Vagina (tissue), 2 donors: ENCODE results near the gene MSH3. TPM values are rescaled to one million over a fixed set of nuclear protein-coding genes. Genes with fewer than 3 reads are reported as not detected.

Experiments used
- DNase-seq, 2 donors: peaks; one replicate each; pipeline ENCODE4 v3.0.0-alpha.2; 2017; ENCODE audit errors: extremely low spot score in 2 of 2
- H3K27ac ChIP-seq: fragments of 200-600 bp; sonication (generic); one replicate; pipeline ENCODE4 v1.5.1; 2019
- H3K27me3 ChIP-seq: fragments of 200-600 bp; sonication (generic); one replicate; pipeline ENCODE4 v1.5.1; 2019
- H3K36me3 ChIP-seq, 2 donors: fragments of 200-600 bp; sonication (generic); one replicate each; pipeline ENCODE4 v1.5.1; 2017 to 2019
- H3K4me1 ChIP-seq: fragments of 200-600 bp; sonication (generic); one replicate; pipeline ENCODE4 v1.5.1; 2019
- H3K4me3 ChIP-seq, 2 donors: fragments of 200-600 bp; sonication (generic); 1 replicate in 1 of 2; 2 replicates in 1 of 2; pipeline ENCODE4 v1.5.1; 2016 to 2019
- H3K9me3 ChIP-seq: fragments of 200-600 bp; sonication (generic); one replicate; pipeline ENCODE4 v1.5.1; 2019
- POLR2A ChIP-seq, 2 donors: fragments of 450-650 bp; IDR thresholded peaks; one replicate each; pipeline ENCODE4 v1.6.1; 2017; ENCODE audit warnings: antibody characterized with exemption in 2 of 2, mild to moderate bottlenecking in 2 of 2, moderate library complexity in 2 of 2
- POLR2AphosphoS5 ChIP-seq, 2 donors: sonication (generic); formaldehyde crosslinking; IDR thresholded peaks; one replicate each; pipeline ENCODE4 v1.9.0; 2017; ENCODE audit warnings: antibody characterized with exemption in 2 of 2, mild to moderate bottlenecking in 2 of 2, low read depth in 1 of 2; ENCODE audit not compliant: insufficient read depth in 1 of 2
- intact Hi-C: fragments of 100-400 bp; cut with DNase I; formaldehyde crosslinking; loops from one replicate; pipeline ENCODE4 v1.15.1; 2023
- small RNA-seq: library from RNA; depleted of rRNA; stranded (forward); fragments of <200 nt; gene quantifications from one replicate; pipeline ENCODE3, GENCODE V24; 2016
- total RNA-seq: library from RNA; depleted of rRNA; stranded (reverse); fragments of >200 nt; gene quantifications from one replicate; pipeline ENCODE4 v1.2.3, GENCODE V29; 2016
- TF ChIP-seq, protein P1 (sequence below), 3 experiments: fragments of 450-650 bp in 2 of 3; fragments of 200-600 bp in 1 of 3; sonication (generic) in 1 of 3; IDR thresholded peaks; one replicate each; pipeline ENCODE4 v1.5.1; 2017 to 2019; ENCODE audit warnings: antibody characterized with exemption in 3 of 3, mild to moderate bottlenecking in 2 of 3, moderate library complexity in 2 of 3

Gene MSH3
- total RNA-seq, 1 donor from 2014 or later = 30.0 TPM

DNA sequence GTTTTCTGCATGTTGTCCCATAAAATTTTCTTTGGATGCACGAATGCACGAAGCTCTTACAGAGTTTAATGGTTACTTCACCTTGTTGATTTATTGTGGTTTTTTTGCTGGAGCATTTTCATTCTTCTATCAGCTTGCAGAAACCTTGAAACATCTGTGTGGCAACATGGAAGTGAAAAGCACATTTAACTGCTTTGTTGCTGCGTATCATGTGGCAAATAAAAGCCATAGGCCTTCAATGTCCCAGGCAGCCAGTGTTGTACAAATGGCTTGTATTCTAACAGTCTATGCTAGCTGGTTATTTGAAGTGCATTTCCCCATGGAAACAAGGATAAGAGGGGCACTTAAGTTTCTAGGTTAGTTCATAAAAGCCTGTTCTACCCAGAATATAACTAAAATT, 263.2 kb downstream of the MSH3 start:
- no peaks in the 10 kb centered on the region for H3K9me3 ChIP-seq
- no peak overlapping the region for H3K4me3 ChIP-seq
- H3K27me3 ChIP-seq = no peaks in the 10 kb centered on the region
- no peaks in the 10 kb centered on the region for H3K36me3 ChIP-seq
- no peak for DNase-seq
- no peak overlapping the region for H3K27ac ChIP-seq
- no peak for TF ChIP-seq POLR2A (IDR thresholded peaks at IDR 0.05)
- no peak for TF ChIP-seq POLR2AphosphoS5 (IDR thresholded peaks at IDR 0.05; ENCODE audit: insufficient read depth in 1 of 2, low read depth in 1 of 2)
- TF ChIP-seq, protein P1, sequence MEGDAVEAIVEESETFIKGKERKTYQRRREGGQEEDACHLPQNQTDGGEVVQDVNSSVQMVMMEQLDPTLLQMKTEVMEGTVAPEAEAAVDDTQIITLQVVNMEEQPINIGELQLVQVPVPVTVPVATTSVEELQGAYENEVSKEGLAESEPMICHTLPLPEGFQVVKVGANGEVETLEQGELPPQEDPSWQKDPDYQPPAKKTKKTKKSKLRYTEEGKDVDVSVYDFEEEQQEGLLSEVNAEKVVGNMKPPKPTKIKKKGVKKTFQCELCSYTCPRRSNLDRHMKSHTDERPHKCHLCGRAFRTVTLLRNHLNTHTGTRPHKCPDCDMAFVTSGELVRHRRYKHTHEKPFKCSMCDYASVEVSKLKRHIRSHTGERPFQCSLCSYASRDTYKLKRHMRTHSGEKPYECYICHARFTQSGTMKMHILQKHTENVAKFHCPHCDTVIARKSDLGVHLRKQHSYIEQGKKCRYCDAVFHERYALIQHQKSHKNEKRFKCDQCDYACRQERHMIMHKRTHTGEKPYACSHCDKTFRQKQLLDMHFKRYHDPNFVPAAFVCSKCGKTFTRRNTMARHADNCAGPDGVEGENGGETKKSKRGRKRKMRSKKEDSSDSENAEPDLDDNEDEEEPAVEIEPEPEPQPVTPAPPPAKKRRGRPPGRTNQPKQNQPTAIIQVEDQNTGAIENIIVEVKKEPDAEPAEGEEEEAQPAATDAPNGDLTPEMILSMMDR (IDR thresholded peaks at IDR 0.05) = no peak
- intact Hi-C loops = no loop called here
- peaks cover 18% of the 10 kb centered on the region for H3K4me1 ChIP-seq

DNA sequence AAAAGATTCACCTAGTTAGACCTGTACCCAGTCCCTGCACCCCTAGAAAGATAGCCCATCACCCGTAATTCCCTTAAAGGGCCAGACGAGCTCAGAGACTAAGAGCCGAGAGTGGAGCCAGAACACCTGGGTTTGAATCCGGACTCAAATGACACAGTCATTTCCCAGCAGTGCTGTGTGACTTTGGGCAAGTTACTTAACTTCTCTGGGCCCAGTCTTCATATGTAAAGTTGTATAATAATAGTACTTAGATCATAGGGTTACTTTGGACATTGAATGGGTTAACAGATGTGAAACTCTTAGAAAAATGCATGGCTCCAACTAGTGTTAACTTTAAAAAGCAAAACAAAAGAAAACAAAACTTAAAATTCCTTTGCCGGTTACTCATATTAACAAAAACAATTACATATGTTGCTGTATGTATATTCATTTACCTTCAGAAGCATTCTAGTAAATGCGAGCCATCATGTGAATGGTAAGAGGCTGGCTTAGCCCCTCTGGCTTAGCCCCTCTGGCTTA, 265.3 kb downstream of the MSH3 start:
- DNase-seq = no peak
- H3K27me3 ChIP-seq = no peaks in the 10 kb centered on the region
- no peak overlapping the region for H3K27ac ChIP-seq
- no peaks in the 10 kb centered on the region for H3K36me3 ChIP-seq
- intact Hi-C loops = no loop called here
- H3K4me3 ChIP-seq = no peak overlapping the region
- peaks cover 18% of the 10 kb centered on the region for H3K4me1 ChIP-seq
- H3K9me3 ChIP-seq = no peaks in the 10 kb centered on the region
- TF ChIP-seq POLR2AphosphoS5 (IDR thresholded peaks at IDR 0.05; ENCODE audit: insufficient read depth in 1 of 2, low read depth in 1 of 2) (no peak), POLR2A (IDR thresholded peaks at IDR 0.05) (no peak)
- TF ChIP-seq, protein P1 (IDR thresholded peaks at IDR 0.05) = no peak

DNA sequence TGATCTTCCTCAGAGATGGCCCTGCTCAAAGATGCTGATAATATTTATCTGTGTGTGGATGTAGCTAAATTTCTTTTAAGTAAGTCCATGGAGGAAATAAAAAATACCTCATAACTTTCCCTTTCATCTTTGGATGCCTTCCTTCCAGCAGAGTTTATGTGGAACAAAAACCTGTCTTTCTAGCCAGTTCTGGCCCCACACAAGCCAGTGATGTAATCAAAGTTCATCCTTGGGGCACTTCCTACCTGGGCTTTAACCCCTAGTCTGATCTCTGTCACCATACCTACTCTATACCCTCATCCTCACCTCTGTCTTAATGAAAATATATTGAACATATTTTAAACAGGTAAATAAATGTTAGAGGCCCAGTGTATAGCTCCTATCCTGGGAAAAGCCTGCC, 265.9 kb downstream of the MSH3 start:
- TF ChIP-seq POLR2A (IDR thresholded peaks at IDR 0.05) (no peak), POLR2AphosphoS5 (IDR thresholded peaks at IDR 0.05; ENCODE audit: insufficient read depth in 1 of 2, low read depth in 1 of 2) (no peak)
- TF ChIP-seq, protein P1 (IDR thresholded peaks at IDR 0.05) = no peak
- H3K9me3 ChIP-seq = no peaks in the 10 kb centered on the region
- no peak for DNase-seq
- intact Hi-C loops = no loop called here
- no peak overlapping the region for H3K27ac ChIP-seq
- H3K27me3 ChIP-seq = no peaks in the 10 kb centered on the region
- H3K4me1 ChIP-seq = peaks cover 18% of the 10 kb centered on the region
- H3K36me3 ChIP-seq = no peaks in the 10 kb centered on the region
- no peak overlapping the region for H3K4me3 ChIP-seq

DNA sequence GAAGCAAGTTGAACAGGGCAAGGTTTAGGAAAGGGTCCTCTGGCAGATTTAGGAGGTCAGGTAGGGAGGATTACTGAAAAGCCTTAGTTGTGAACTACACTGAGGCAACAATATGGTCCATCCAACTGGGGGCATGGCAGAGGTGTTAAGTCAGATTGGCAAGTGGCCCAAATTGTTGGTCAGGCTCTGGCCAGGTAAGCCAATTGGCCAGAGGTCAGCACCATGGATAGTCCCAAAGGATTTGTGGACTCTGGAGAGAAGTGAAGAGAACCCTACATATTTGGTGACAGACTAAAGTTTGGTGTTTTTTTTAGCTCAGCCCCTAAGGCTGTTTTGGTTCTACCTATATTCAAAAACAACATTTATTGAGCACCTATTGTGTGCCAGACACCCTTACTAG, 266.6 kb downstream of the MSH3 start:
- Histone ChIP-seq H3K27ac (no peak overlapping the region), H3K4me3 (no peak overlapping the region), H3K36me3 (no peaks in the 10 kb centered on the region), H3K27me3 (no peaks in the 10 kb centered on the region), H3K9me3 (no peaks in the 10 kb centered on the region), H3K4me1 (peaks cover 18% of the 10 kb centered on the region)
- no peak for TF ChIP-seq POLR2AphosphoS5 (IDR thresholded peaks at IDR 0.05; ENCODE audit: insufficient read depth in 1 of 2, low read depth in 1 of 2)
- TF ChIP-seq, protein P1 (IDR thresholded peaks at IDR 0.05) = no peak
- no peak for TF ChIP-seq POLR2A (IDR thresholded peaks at IDR 0.05)
- intact Hi-C loops = no loop called here
- DNase-seq = no peak

DNA sequence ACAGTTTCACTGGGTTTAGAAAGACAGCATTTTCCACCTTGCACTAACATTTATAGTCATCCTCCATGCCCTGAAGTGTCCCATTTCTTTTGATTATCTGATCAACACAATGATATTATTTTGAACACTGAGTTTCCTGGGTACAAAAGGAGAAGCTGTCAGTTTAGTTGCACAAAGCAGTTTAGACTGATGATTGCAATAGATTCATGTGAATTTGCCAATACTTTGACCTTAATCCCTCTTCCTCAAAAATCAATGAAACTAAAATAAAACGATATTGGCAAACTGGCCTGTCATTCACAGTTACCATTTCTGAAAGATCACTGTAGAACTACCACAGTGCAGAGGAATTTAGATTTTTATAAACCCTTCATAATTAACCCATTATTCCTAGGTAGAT, 271.5 kb downstream of the MSH3 start:
- Histone ChIP-seq H3K9me3 (no peaks in the 10 kb centered on the region), H3K27me3 (no peaks in the 10 kb centered on the region), H3K4me3 (no peak overlapping the region), H3K4me1 (no peaks in the 10 kb centered on the region), H3K27ac (no peak overlapping the region), H3K36me3 (no peaks in the 10 kb centered on the region)
- intact Hi-C loops = no loop called here
- TF ChIP-seq POLR2AphosphoS5 (IDR thresholded peaks at IDR 0.05; ENCODE audit: insufficient read depth in 1 of 2, low read depth in 1 of 2) (no peak), POLR2A (IDR thresholded peaks at IDR 0.05) (no peak)
- TF ChIP-seq, protein P1 (IDR thresholded peaks at IDR 0.05) = no peak
- DNase-seq = no peak

Small RNAs within 50 kb of the gene (small RNA-seq; reads per million reads assigned to genes)
- not detected for gene MTRNR2L2

Other genes starting within 250 kb of the MSH3 start
- 28.2 TPM for gene ZFYVE16, start 246.6 kb upstream of the MSH3 start, total RNA-seq
- 0.98 TPM for gene FAM151B, start 166.6 kb upstream of the MSH3 start, total RNA-seq
- not detected for gene ANKRD34B, start 84.4 kb upstream of the MSH3 start, total RNA-seq
- 6.6 TPM for gene DHFR, start 331 bp downstream of the MSH3 start, total RNA-seq